ENCODE measurements around the gene CTSH.
"Not testable (repeated sequence)": the region's sequence is repeated elsewhere in the genome, so short reads cannot be mapped to it uniquely, and the experiment has no call there.

CTSH gene

DNA sequence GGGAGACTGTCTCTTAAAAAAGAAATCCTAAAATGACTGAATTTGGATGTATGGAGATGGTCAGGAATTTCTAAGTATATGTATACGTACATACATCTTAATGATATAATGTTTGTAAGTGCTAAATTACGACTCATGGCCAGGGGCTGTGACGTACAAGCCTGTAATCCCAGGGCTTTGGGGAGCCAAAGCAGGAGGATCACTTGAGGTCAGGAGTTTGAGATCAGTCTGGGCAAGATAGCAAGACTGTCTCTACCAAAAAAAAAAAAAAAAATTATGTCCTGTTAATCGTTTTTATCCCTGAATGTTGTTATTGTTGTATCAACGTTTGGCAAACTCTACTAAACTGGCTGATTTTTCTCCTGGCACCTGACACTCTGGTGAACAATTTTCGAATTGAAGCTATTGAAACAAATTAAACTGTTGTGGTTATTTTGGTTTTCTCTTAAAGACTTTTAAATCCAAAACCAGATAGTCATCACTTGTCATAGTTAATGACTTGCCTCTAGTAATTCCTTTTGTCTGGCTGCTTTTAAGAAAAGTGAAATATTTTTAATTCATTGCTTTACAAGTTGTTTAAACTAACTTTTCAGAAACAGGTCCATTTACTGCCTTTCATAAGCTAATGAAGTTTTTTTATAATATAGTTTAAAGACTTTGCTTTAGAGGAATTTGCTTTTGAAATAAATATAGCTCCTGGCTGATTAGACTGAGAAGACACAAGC, 65.2 kb downstream of the CTSH start:
- DNase-seq = no peak

- DNase-seq = no peak
Observed at GRCh38 chr15:78878356-78878755, 66.5 kb downstream of the CTSH start.

DNA sequence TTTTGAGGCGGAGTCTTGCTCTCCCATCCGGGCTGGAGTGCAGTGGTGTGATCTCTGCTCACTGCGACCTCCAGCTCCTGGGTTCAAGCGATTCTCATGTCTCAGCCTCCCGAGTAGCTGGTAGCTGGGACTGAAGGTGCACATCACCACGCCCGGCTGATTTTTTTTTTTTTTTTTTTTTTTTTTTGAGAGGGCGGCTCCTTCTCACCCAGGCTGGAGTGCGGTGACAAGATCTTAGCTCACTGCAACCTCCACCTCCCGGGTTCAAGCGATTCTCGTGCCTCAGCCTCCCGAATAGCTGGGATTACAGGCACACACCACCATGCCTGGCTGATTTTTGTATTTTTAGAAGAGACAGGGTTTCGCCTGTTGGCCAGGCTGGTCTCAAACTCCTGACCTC, 67.9 kb downstream of the CTSH start:
- not testable (repeated sequence) for DNase-seq

DNA sequence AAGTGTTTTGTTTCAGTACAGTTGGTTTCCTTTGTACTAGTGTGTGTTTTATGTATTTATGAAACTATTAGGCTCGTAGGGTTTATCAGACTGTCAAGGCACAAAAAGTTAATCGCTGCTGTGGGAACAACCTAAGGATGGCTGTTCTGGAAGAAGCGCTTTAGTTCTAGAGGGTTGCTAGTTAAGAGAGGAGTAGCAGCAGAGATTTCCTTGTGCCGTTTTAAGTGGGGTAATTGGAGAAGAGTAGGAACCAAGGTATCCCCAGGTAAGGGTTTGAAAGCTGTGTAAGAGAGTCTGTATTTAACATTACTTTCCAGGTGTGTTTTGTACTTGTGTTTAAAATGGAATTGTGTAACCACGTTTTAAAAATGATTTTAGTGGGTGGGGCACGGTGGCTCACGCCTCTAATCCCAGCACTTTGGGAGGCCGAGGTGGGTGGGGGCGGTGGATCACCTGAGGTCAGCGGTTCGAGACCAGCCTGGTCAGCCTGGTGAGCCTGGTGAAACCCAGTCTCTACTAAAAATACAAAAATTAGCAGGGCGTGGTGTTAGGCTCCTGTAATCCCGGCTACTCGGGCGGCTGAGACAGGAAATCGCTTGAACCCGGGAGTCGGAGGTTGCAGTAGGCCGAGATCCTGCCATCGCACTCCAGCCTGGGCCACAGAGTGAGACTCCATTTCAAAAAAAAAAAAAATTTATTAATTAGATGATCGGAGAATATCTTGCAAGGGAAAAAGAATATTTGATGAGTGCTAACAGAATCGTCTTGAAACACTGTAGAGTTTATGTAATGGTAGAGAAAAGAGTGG, 69.5 kb downstream of the CTSH start:
- DNase-seq = no peak

- no peak for DNase-seq
Observed at GRCh38 chr15:78873793-78874765, 70.8 kb downstream of the CTSH start.

DNA sequence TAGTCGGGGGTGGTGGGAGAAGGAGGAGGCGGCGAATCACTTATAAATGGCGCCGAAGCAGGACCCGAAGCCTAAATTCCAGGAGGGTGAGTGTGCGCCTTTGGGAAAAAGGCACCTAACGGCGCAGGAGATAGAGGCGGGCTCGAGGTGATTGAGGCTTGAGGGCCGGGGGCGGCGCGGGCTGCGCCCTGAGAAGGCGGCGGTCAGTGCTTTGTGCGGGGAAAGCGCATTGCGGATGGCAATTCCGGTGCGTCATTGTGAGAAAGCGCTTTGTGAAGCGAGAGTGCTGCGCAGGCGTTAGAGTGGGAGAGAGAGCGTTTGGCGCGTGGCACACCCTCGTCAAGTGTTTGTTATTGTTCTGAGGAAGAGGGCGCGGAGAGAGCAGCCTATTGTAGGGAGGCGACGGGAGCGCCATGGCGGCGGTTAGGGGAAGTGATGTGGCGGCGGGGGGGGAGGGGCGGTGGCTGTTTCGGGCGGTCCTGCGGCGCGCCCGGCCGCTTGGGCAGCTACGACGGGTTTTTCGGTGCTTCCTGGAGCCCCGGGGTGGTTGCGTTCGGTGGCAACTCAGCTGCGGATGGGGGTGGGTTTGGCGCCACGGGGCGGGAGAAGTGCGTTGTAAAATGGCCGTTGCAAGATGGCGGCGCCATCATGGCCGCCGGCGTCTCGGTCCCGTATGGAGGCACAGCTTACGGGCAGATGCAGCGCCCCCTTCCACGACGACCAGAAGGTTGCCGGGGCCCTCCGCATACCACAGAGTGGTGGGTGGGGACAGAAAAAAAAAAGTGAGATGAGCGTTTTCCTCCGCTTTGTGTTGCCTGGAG, 71.7 kb downstream of the CTSH start:
- DNase-seq = peak; percentile 23

DNA sequence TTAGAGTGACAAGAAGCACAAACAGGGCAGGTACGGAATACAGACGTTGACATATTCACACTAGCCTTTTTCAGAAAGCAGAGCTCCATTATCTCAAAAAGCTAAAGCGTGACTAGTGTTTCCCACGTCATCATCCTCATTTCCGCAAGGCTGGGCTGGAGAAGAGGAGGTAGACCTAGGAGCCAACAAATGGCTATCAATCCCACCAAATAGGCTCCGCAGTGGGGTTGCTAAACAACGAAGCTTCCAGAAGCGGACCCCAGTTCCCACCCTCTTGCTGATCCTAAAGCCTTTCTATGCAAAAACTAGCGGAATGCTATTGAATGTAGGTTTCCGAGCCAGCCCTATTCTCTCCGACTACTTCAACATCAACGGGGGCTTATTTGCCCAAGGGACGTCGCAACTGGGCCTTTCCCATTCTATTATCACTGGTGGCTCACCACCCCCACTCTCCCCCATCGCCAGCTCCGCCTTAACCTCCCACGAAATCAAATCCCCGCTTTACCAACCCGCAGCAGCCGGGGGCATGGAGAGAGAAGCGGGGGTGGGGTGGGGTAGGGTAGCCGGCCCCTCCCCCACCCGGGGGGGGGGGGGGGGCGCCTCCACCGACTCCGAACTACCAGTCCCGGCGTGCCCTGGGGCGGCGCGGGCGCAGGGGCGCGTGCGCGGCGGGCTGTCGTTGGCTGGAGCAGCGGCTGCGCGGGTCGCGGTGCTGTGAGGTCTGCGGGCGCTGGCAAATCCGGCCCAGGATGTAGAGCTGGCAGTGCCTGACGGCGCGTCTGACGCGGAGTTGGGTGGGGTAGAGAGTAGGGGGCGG, 72.5 kb downstream of the CTSH start, which contains the start of gene MORF4L1:
MORF4L1 (plus strand) TSS at position 736 of the 817 bp plus-strand sequence. CDS start 128 bp downstream, outside the sequence.
- DNase-seq = peak; percentile 24

GRCh38 chr15:78871483-78872127, 73.2 kb downstream of the CTSH start:
- not testable (repeated sequence) for DNase-seq
